GM19025 (cell line): ENCODE data around the gene ZBTB32.

ENCODE experiments used
- ATAC-seq: cut with Tn5 transposase; IDR thresholded peaks from one replicate; pipeline ENCODE4 v1.9.1; 2021; ENCODE audit warnings: mild to moderate bottlenecking, low read depth, moderate library complexity; ENCODE audit not compliant: unreplicated experiment

Gene ZBTB32

GRCh38 chr19:35733180-35734125, 29.1 kb downstream of the ZBTB32 start:
- ATAC-seq: no peak

GRCh38 chr19:35734273-35734672, 29.9 kb downstream of the ZBTB32 start:
- no peak for ATAC-seq

- no peak for ATAC-seq
Observed at GRCh38 chr19:35734889-35735288, 30.5 kb downstream of the ZBTB32 start.

GRCh38 chr19:35736913-35737886, 32.8 kb downstream of the ZBTB32 start:
- no peak for ATAC-seq

GRCh38 chr19:35738021-35738886, 33.9 kb downstream of the ZBTB32 start:
- no peak for ATAC-seq

- no peak for ATAC-seq
Observed at GRCh38 chr19:35738887-35739229, 34.5 kb downstream of the ZBTB32 start.

- no peak for ATAC-seq
Observed at GRCh38 chr19:35739275-35740107, 35.1 kb downstream of the ZBTB32 start.

- peak; percentile 20 for ATAC-seq
Observed at GRCh38 chr19:35740108-35740422, 35.7 kb downstream of the ZBTB32 start.

- ATAC-seq: peak; percentile 63
Observed at GRCh38 chr19:35740423-35741202, 36.3 kb downstream of the ZBTB32 start.

- ATAC-seq: no peak
Observed at GRCh38 chr19:35741203-35741515, 36.8 kb downstream of the ZBTB32 start.

- ATAC-seq: no peak
Observed at GRCh38 chr19:35742121-35742724, 37.9 kb downstream of the ZBTB32 start, which contains the start of gene IGFLR1. TSS of gene IGFLR1 (minus strand) at chr19:35742452. CDS start at chr19:35741180, 1,272 bp downstream.

GRCh38 chr19:35743640-35744429, 39.5 kb downstream of the ZBTB32 start:
- ATAC-seq: no peak

GRCh38 chr19:35744430-35745327, 40.3 kb downstream of the ZBTB32 start:
- no peak for ATAC-seq

GRCh38 chr19:35745328-35746086, 41.1 kb downstream of the ZBTB32 start, which contains the start of the genes PSENEN and U2AF1L4:
TSS of gene PSENEN (plus strand) at chr19:35745651. CDS start at chr19:35745931, 280 bp downstream.
TSS of gene U2AF1L4 (minus strand) at chr19:35745418. CDS start at chr19:35745391, 27 bp downstream.
- peak; percentile 32 for ATAC-seq

GRCh38 chr19:35746087-35746462, 41.7 kb downstream of the ZBTB32 start:
- no peak for ATAC-seq

- ATAC-seq: no peak
Observed at GRCh38 chr19:35746531-35746930, 42.2 kb downstream of the ZBTB32 start.
